Sigmoid colon (tissue), 4 donors: ENCODE measurements around the gene TIMM13.

Experiments used
- EP300 ChIP-seq, 4 donors: sonication (generic); formaldehyde crosslinking; IDR thresholded peaks; one replicate each; pipeline ENCODE4 v1.6.1; 2017; ENCODE audit warnings: antibody characterized with exemption in 4 of 4
- POLR2A ChIP-seq, 2 donors: fragments of 450-650 bp; IDR thresholded peaks; one replicate each; pipeline ENCODE4 v1.6.1; 2016; ENCODE audit warnings: antibody characterized with exemption in 2 of 2, mild to moderate bottlenecking in 2 of 2, moderate library complexity in 2 of 2
- POLR2AphosphoS5 ChIP-seq, 4 donors: sonication (generic); formaldehyde crosslinking; IDR thresholded peaks; one replicate each; pipeline ENCODE4 v1.6.1; 2017; ENCODE audit warnings: antibody characterized with exemption in 4 of 4
- TF ChIP-seq, protein P1 (sequence below), 4 experiments: fragments of 450-650 bp in 3 of 4; fragments of 200-600 bp in 1 of 4; IDR thresholded peaks; one replicate each; pipeline ENCODE4 v1.5.1; 2016 to 2019; ENCODE audit warnings: antibody characterized with exemption in 4 of 4, mild to moderate bottlenecking in 3 of 4, moderate library complexity in 2 of 4

DNA sequence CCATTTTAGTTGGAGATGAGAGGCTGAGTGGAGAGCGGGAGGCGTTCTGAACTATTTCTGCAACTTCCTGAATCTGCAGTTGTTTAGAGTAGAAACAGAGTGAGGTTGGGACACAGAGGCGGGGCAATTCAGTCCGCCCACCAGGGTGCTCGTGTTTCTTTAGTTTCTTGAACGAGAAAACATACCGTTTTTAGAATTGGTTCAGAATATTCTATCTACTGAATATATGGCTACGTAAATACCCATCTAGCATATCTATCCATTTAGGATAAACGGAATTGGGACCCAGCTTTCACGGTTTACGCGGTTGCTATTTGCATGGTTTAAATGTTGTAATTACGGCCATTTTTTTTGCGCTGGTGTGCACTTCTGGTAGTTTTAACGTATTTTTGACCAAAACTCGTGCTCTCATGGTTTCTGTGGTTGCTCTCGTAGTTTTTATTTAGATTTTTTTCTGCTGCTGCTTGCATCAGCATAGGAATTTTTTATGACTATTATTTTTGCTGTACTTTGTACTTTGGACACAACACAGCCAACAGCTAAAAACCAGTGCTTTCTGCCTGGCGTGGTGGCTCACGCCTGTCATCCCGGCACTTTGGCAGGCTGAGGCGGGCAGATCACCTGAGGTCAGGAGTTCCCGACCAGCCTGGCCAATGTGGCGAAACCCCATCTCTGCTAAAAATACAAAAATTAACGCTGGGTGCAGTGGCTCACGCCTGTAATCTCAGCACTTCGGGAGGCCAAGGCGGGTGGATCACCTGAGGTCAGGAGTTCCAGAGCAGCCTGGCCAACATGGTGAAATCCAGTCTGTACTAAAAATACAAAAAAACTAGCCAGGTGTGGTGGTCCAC, 32.7 kb downstream of the TIMM13 start:
- TF ChIP-seq POLR2A (IDR thresholded peaks at IDR 0.05) (no peak), POLR2AphosphoS5 (IDR thresholded peaks at IDR 0.05) (peak in 1 of 4 donors; percentile 17), EP300 (IDR thresholded peaks at IDR 0.05) (no peak)
- TF ChIP-seq, protein P1, sequence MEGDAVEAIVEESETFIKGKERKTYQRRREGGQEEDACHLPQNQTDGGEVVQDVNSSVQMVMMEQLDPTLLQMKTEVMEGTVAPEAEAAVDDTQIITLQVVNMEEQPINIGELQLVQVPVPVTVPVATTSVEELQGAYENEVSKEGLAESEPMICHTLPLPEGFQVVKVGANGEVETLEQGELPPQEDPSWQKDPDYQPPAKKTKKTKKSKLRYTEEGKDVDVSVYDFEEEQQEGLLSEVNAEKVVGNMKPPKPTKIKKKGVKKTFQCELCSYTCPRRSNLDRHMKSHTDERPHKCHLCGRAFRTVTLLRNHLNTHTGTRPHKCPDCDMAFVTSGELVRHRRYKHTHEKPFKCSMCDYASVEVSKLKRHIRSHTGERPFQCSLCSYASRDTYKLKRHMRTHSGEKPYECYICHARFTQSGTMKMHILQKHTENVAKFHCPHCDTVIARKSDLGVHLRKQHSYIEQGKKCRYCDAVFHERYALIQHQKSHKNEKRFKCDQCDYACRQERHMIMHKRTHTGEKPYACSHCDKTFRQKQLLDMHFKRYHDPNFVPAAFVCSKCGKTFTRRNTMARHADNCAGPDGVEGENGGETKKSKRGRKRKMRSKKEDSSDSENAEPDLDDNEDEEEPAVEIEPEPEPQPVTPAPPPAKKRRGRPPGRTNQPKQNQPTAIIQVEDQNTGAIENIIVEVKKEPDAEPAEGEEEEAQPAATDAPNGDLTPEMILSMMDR (IDR thresholded peaks at IDR 0.05), result no peak
